ENCODE results near the gene MAML3. TPM values are rescaled to one million over a fixed set of nuclear protein-coding genes. Genes with fewer than 3 reads are reported as not detected.
A peak's percentile ranks its signal among the peaks of the same experiment; 100 is the strongest.

MAML3 gene
- total and polyA plus RNA-seq, 2 of the 13 experiments (the other 11 are each of a cell fraction or from before 2014, with no cell fraction given): 0.05 to 0.13 TPM

GRCh38 chr4:139841464-139842195 is 312.4 kb downstream of the MAML3 start (continued):
- TF ChIP-seq ZBTB2 (CRISPR knock-in tag; IDR thresholded peaks at IDR 0.05; ENCODE audit: low read depth) (peak; percentile 66; the same call in 1 of the 2 replicates), ESRRA (CRISPR knock-in tag; IDR thresholded peaks at IDR 0.05; ENCODE audit: low read depth) (peak; percentile 64; the same call in 1 of the 2 replicates), ZNF619 (CRISPR knock-in tag; IDR thresholded peaks at IDR 0.05) (0 out of 2 replicates have a peak, but pooled peaks have one; percentile 80), ZXDC (CRISPR knock-in tag; IDR thresholded peaks at IDR 0.05) (no peak; the same call in 1 of the 2 replicates), SIN3A (IDR thresholded peaks at IDR 0.05; ENCODE audit: borderline replicate concordance, low read depth, low read length) (peak; percentile 57; the same call in 1 of the 2 replicates), ZNF614 (CRISPR knock-in tag; IDR thresholded peaks at IDR 0.05; ENCODE audit: borderline replicate concordance) (peak; percentile 89; the same call in 1 of the 2 replicates), ZNF7 (CRISPR knock-in tag; IDR thresholded peaks at IDR 0.05) (peak; percentile 34; the same call in 1 of the 2 replicates), ZNF607 (CRISPR knock-in tag; IDR thresholded peaks at IDR 0.05; ENCODE audit: borderline replicate concordance) (peak; percentile 39; the same call in 1 of the 2 replicates), ATF5 (CRISPR knock-in tag; IDR thresholded peaks at IDR 0.05; ENCODE audit: low read depth) (0 out of 2 replicates have a peak, but pooled peaks have one; percentile 34), TFAP4 (IDR thresholded peaks at IDR 0.05; ENCODE audit: borderline replicate concordance, low read depth) (peak; percentile 91), ZNF333 (CRISPR knock-in tag; IDR thresholded peaks at IDR 0.05; ENCODE audit: borderline replicate concordance) (no peak), LCORL (IDR thresholded peaks at IDR 0.05) (no peak), LCORL (CRISPR knock-in tag; IDR thresholded peaks at IDR 0.05) (peak; percentile 96), DZIP1 (CRISPR knock-in tag; IDR thresholded peaks at IDR 0.05) (no peak), ZNF749 (CRISPR knock-in tag; IDR thresholded peaks at IDR 0.05; ENCODE audit: borderline replicate concordance) (no peak), NCOA1 (CRISPR knock-in tag; IDR thresholded peaks at IDR 0.05) (0 out of 2 replicates have a peak, but pooled peaks have one; percentile 83), PCBP1 (IDR thresholded peaks at IDR 0.05; ENCODE audit: borderline replicate concordance, low read depth, low read length) (no peak), ZSCAN9 (CRISPR knock-in tag; IDR thresholded peaks at IDR 0.05; ENCODE audit: borderline replicate concordance) (peak; percentile 79; the same call in 1 of the 2 replicates), POLR2A (IDR thresholded peaks at IDR 0.05; ENCODE audit: insufficient read depth in 1 of 2, low read depth in 2 of 2, low read length in 2 of 2) (peak in 1 of 2 experiments; percentile 3; a peak in 1 of 4 replicates), ZIK1 (CRISPR knock-in tag; IDR thresholded peaks at IDR 0.05; ENCODE audit: borderline replicate concordance, low read depth) (0 out of 2 replicates have a peak, but pooled peaks have one; percentile 60), FOXA3 (CRISPR knock-in tag; IDR thresholded peaks at IDR 0.05) (peak; percentile 90)

All from HepG2 (cell line).